Upper lobe of left lung (tissue), 6 donors: Measurements from ENCODE around the gene FHIT. TPM values are rescaled to one million over a fixed set of nuclear protein-coding genes. Genes with fewer than 3 reads are reported as not detected.

ENCODE experiments used
- ATAC-seq, 2 donors: fragments of 200-7000 bp; cut with Tn5 transposase; one replicate each; pipeline ENCODE4 v1.9.1; 2022; ENCODE audit warnings: mild to moderate bottlenecking in 2 of 2, moderate library complexity in 2 of 2; ENCODE audit not compliant: low FRiP score in 2 of 2
- DNase-seq, 2 donors: peaks; one replicate each; pipeline ENCODE4 v3.0.0-alpha.2; 2019 to 2020
- H3K27ac ChIP-seq, 4 donors: fragments of 200-600 bp; sonication (generic); one replicate each; pipeline ENCODE4 v1.5.1; 2016 to 2019
- H3K27me3 ChIP-seq, 4 donors: fragments of 200-600 bp; sonication (generic); one replicate each; pipeline ENCODE4 v1.5.1; 2017 to 2019
- H3K36me3 ChIP-seq, 4 donors: fragments of 200-600 bp; sonication (generic); one replicate each; pipeline ENCODE4 v1.5.1; 2016 to 2019
- H3K4me1 ChIP-seq, 4 donors: fragments of 200-600 bp; sonication (generic); one replicate each; pipeline ENCODE4 v1.5.1; 2018 to 2019
- H3K4me3 ChIP-seq, 4 donors: fragments of 200-600 bp; sonication (generic); one replicate each; pipeline ENCODE4 v1.5.1; 2017 to 2019; ENCODE audit warnings: mild to moderate bottlenecking in 2 of 4, moderate library complexity in 1 of 4
- H3K9me3 ChIP-seq, 4 donors: fragments of 200-600 bp; sonication (generic); one replicate each; pipeline ENCODE4 v1.5.1; 2018 to 2019
- EP300 ChIP-seq, 4 donors: sonication (generic); formaldehyde crosslinking; IDR thresholded peaks; one replicate each; pipeline ENCODE4 v1.5.1; 2017; ENCODE audit warnings: antibody characterized with exemption in 4 of 4, control low read depth in 2 of 4
- POLR2A ChIP-seq, 4 donors: fragments of 450-650 bp; IDR thresholded peaks; one replicate each; pipeline ENCODE4 v1.5.1; 2016 to 2017; ENCODE audit warnings: antibody characterized with exemption in 4 of 4, mild to moderate bottlenecking in 2 of 4
- POLR2AphosphoS5 ChIP-seq, 2 donors: sonication (generic); formaldehyde crosslinking; IDR thresholded peaks; one replicate each; pipeline ENCODE4 v1.5.1; 2017; ENCODE audit warnings: antibody characterized with exemption in 2 of 2
- WGBS, 2 donors: methylation state at CpG; one replicate each; pipeline ENCODE4 v1.1.5; 2017 to 2018; 5-methylcytosine and 5-hydroxymethylcytosine counted together
- total RNA-seq, 6 donors: library from RNA; depleted of rRNA in 4 of 6; stranded (reverse); fragments of >200 nt in 4 of 6; gene quantifications; one replicate each; pipeline versions ENCODE4 v1.1.0 to v1.2.1, GENCODE V29; 2016 to 2021
- TF ChIP-seq, protein P1 (sequence below), 6 experiments: fragments of 450-650 bp in 4 of 6; fragments of 200-600 bp in 2 of 6; sonication (generic) in 2 of 6; IDR thresholded peaks; one replicate each; pipeline ENCODE4 v1.5.1; 2016 to 2019; ENCODE audit warnings: antibody characterized with exemption in 6 of 6
- donor health status: DM: no; HTN: no; CAD: no; lungs with moderate emphysema.
- donor health status: DM: no; HTN: yes; CAD: no; lungs with severe emphysema.

FHIT gene
- total RNA-seq, 6 donors from 2014 or later, result 6.8 to 56.6 (median 11.1) TPM

DNA sequence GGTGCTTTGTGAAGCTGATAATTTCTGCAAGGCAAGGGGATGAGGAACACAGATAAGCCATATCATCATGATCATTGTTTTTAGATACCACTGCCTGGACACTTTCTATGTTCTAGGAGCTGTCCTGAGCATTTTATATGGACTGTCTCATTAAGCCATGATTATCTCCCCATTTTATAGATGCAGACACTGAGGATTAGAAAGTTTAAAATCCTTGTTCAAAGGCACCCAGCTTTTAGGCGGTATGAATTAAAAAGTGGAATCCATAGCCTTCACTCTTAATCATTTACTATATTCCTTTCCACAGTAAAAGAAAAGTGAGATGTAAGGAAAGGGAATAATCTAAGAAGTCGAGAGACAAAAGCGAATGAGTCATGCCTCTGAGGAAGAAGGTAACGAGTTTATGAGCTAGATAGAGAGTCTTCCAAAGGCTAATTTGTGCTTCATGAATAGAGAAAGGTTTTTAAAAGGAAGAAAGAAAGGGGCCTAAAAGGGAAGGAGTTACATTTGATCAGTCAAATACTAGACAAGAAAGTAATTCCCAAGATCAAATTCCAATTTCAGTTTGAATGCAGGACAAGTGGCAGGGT is 856.0 kb downstream of the FHIT start:
- no peak overlapping the region for H3K27ac ChIP-seq
- DNase-seq, result no peak
- H3K27me3 ChIP-seq, result no peaks in the 10 kb centered on the region
- ATAC-seq, result no peak
- WGBS, 2 donors, result 88 to 93% methylated on average over 4 of the region's 4 CpGs
- TF ChIP-seq POLR2A (IDR thresholded peaks at IDR 0.05) (no peak), POLR2AphosphoS5 (IDR thresholded peaks at IDR 0.05) (no peak), EP300 (IDR thresholded peaks at IDR 0.05) (no peak)
- TF ChIP-seq, protein P1, sequence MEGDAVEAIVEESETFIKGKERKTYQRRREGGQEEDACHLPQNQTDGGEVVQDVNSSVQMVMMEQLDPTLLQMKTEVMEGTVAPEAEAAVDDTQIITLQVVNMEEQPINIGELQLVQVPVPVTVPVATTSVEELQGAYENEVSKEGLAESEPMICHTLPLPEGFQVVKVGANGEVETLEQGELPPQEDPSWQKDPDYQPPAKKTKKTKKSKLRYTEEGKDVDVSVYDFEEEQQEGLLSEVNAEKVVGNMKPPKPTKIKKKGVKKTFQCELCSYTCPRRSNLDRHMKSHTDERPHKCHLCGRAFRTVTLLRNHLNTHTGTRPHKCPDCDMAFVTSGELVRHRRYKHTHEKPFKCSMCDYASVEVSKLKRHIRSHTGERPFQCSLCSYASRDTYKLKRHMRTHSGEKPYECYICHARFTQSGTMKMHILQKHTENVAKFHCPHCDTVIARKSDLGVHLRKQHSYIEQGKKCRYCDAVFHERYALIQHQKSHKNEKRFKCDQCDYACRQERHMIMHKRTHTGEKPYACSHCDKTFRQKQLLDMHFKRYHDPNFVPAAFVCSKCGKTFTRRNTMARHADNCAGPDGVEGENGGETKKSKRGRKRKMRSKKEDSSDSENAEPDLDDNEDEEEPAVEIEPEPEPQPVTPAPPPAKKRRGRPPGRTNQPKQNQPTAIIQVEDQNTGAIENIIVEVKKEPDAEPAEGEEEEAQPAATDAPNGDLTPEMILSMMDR (IDR thresholded peaks at IDR 0.05), result no peak
- no peaks in the 10 kb centered on the region for H3K9me3 ChIP-seq
- no peak overlapping the region for H3K4me3 ChIP-seq
- no peaks in the 10 kb centered on the region for H3K36me3 ChIP-seq
- peaks cover 0 to 5% (median 0%) of the 10 kb centered on the region in 4 donors for H3K4me1 ChIP-seq

DNA sequence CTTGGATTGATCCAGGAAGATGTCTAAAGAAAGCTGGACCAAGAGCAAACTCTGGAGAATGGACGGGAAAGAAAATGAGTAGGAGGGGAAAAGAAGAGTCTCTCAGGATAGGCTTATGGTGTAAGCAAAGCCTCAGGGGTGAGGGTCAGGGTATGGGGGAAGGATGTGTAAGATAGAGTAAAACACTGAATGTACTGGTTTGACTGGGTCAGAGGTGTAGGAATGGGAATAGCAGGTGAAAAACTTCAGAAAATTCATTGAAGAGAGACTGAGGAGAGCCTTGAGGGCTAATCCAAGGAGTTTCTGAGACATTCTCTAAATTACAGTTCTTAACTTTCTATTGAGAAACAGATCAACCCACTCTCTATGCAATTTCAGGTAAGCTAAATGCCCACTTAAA is 857.3 kb downstream of the FHIT start:
- Histone ChIP-seq H3K27ac (no peak overlapping the region), H3K27me3 (no peaks in the 10 kb centered on the region), H3K4me1 (no peaks in the 10 kb centered on the region), H3K4me3 (no peak overlapping the region), H3K9me3 (no peaks in the 10 kb centered on the region), H3K36me3 (no peaks in the 10 kb centered on the region)
- no peak for ATAC-seq
- WGBS, 2 donors, result 87 to 94% methylated on average over 1 of the region's 1 CpG
- no peak for DNase-seq
- TF ChIP-seq POLR2A (IDR thresholded peaks at IDR 0.05), result no peak
- TF ChIP-seq EP300 (IDR thresholded peaks at IDR 0.05), result no peak
- TF ChIP-seq POLR2AphosphoS5 (IDR thresholded peaks at IDR 0.05), result no peak
- TF ChIP-seq, protein P1 (IDR thresholded peaks at IDR 0.05), result no peak

DNA sequence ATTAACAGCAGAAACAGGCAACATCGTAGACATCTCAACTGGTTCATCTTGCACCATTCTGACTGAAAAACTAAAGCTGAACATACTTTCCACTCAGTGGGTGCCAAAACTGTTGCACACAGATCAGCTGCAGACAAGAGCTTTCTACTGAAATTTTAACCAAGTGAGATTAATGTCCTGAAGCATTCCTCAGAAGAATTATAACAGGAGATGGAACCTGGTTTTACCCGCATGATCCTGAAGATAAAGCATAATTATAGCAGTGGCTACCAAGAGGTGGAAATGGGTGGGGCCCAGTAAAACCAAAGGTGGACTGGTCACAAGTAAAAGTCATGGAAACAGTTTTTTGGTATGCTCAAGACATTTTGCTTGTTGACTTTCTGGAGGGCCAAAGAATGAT is 858.8 kb downstream of the FHIT start:
- ATAC-seq, result no peak

DNA sequence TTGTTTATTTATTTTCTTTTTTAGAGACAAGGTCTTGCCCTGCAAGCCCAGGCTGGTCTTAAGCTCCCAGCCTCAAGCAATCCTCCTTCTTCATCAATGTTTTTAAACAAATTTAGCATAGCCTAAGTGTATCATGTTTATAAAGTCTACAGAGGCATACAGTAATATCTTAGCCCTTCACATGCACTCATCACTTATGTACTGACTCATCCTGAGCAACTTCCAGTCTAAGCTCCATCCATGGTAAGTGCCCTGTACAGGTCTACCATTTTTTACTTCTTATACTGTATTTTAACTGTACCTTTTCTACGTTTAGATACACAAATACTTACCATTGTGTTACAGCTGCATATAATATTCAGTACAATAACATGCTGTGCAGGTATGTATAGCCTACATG is 860.0 kb downstream of the FHIT start:
- Histone ChIP-seq H3K9me3 (no peaks in the 10 kb centered on the region), H3K36me3 (no peaks in the 10 kb centered on the region), H3K27ac (no peak overlapping the region), H3K4me3 (no peak overlapping the region), H3K27me3 (no peaks in the 10 kb centered on the region), H3K4me1 (no peaks in the 10 kb centered on the region)
- DNase-seq (no peak), ATAC-seq (no peak)
- TF ChIP-seq POLR2AphosphoS5 (IDR thresholded peaks at IDR 0.05) (no peak), EP300 (IDR thresholded peaks at IDR 0.05) (no peak), POLR2A (IDR thresholded peaks at IDR 0.05) (no peak)
- TF ChIP-seq, protein P1 (IDR thresholded peaks at IDR 0.05), result no peak
- WGBS, 2 donors, result 59 to 75% methylated on average over 1 of the region's 1 CpG

More for the DNA sequence above, 858.8 kb downstream of the FHIT start:
- WGBS, 2 donors, result 92% methylated on average over 2 of the region's 2 CpGs
- no peak for DNase-seq
- no peak overlapping the region for H3K27ac ChIP-seq
- H3K9me3 ChIP-seq, result no peaks in the 10 kb centered on the region
- H3K36me3 ChIP-seq, result no peaks in the 10 kb centered on the region
- H3K27me3 ChIP-seq, result no peaks in the 10 kb centered on the region
- no peaks in the 10 kb centered on the region for H3K4me1 ChIP-seq
- TF ChIP-seq EP300 (IDR thresholded peaks at IDR 0.05) (no peak), POLR2AphosphoS5 (IDR thresholded peaks at IDR 0.05) (no peak), POLR2A (IDR thresholded peaks at IDR 0.05) (no peak)
- TF ChIP-seq, protein P1 (IDR thresholded peaks at IDR 0.05), result no peak
- H3K4me3 ChIP-seq, result no peak overlapping the region

DNA sequence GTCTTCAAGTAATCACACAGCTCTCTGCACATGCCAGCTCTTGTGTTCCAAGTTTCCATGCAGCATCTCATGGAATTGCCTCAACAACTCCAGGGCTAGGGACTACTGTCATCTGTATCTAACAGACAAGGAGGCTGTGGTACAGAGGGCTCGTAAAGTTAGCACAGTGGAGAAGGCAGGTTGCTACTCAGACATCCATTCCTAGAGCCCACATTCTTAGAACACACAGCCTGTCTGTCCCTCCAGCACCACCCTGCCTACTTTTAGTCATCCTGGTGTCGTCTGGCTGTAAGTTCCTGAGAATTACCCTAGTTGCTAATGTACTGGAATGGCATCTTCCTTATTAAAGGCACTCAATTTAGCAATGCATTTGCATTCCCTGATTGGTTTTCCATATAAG is 862.5 kb downstream of the FHIT start:
- Histone ChIP-seq H3K4me1 (no peaks in the 10 kb centered on the region), H3K36me3 (no peaks in the 10 kb centered on the region), H3K4me3 (no peak overlapping the region), H3K27me3 (no peaks in the 10 kb centered on the region), H3K9me3 (no peaks in the 10 kb centered on the region), H3K27ac (no peak overlapping the region)
- ATAC-seq (no peak), DNase-seq (no peak)
- WGBS, 2 donors, result 80 to 90% methylated on average over 2 of the region's 2 CpGs
- TF ChIP-seq EP300 (IDR thresholded peaks at IDR 0.05), result no peak
- TF ChIP-seq POLR2AphosphoS5 (IDR thresholded peaks at IDR 0.05), result no peak
- TF ChIP-seq, protein P1 (IDR thresholded peaks at IDR 0.05), result no peak
- TF ChIP-seq POLR2A (IDR thresholded peaks at IDR 0.05), result no peak
